SK-N-SH treated with all-trans-retinoic acid at 6 μM for 48 hours (cell line): ENCODE results near the gene IQCH.

ENCODE experiments used
- ATAC-seq: fragments of 200-7000 bp; cut with Tn5 transposase; 3 replicates; pipeline ENCODE4 v1.9.1; 2020; ENCODE audit warnings: mild to moderate bottlenecking, moderate library complexity
- ARNTL ChIP-seq: fragments of 450-650 bp; formaldehyde crosslinking; IDR thresholded peaks from 2 replicates; pipeline ENCODE4 v1.5.0; 2020; ENCODE audit warnings: low read depth, mild to moderate bottlenecking, moderate library complexity, borderline replicate concordance
- BACH2 ChIP-seq: fragments of 250-450 bp; sonication (Bioruptor Pico); IDR thresholded peaks from 2 replicates; pipeline ENCODE4 v1.9.0; 2021; ENCODE audit warnings: mild to moderate bottlenecking, borderline replicate concordance
- CREB5 ChIP-seq: fragments of 250-450 bp; sonication (Bioruptor Pico); IDR thresholded peaks from 2 replicates; pipeline ENCODE4 v1.5.1; 2020; ENCODE audit warnings: low read depth, mild to moderate bottlenecking, moderate library complexity
- CSDC2 ChIP-seq: fragments of 250-450 bp; sonication (Bioruptor Pico); IDR thresholded peaks from 2 replicates; pipeline ENCODE4 v1.5.0; 2020; ENCODE audit warnings: mild to moderate bottlenecking, moderate library complexity
- ESRRG ChIP-seq: fragments of 250-450 bp; sonication (Bioruptor Pico); IDR thresholded peaks from 2 replicates; pipeline ENCODE4 v1.6.1; 2021; ENCODE audit warnings: mild to moderate bottlenecking
- ISL1 ChIP-seq: fragments of 250-450 bp; sonication (Bioruptor Pico); IDR thresholded peaks from 2 replicates; pipeline ENCODE4 v2.1.2; 2022; ENCODE audit warnings: mild to moderate bottlenecking, moderate library complexity
- OSR1 ChIP-seq: fragments of 250-450 bp; sonication (Bioruptor Pico); IDR thresholded peaks from 2 replicates; pipeline ENCODE4 v1.8.0; 2022; ENCODE audit warnings: moderate library complexity, mild to moderate bottlenecking, inconsistent platforms
- PATZ1 ChIP-seq: fragments of 250-450 bp; sonication (Bioruptor Pico); IDR thresholded peaks from 2 replicates; pipeline ENCODE4 v1.8.0; 2020; ENCODE audit warnings: mild to moderate bottlenecking, moderate library complexity, borderline replicate concordance
- POU6F1 ChIP-seq: fragments of 250-450 bp; sonication (Bioruptor Pico); IDR thresholded peaks from 2 replicates; pipeline ENCODE4 v1.8.0; 2021; ENCODE audit warnings: low read depth, mild to moderate bottlenecking, moderate library complexity, borderline replicate concordance
- PPARA ChIP-seq: fragments of 250-450 bp; sonication (Bioruptor Pico); IDR thresholded peaks from 2 replicates; pipeline ENCODE4 v1.5.0; 2020; ENCODE audit warnings: mild to moderate bottlenecking, borderline replicate concordance
- RARB ChIP-seq: fragments of 250-450 bp; sonication (Bioruptor Pico); IDR thresholded peaks from 2 replicates; pipeline ENCODE4 v1.8.0; 2021; ENCODE audit warnings: mild to moderate bottlenecking, moderate library complexity
- TCF4 ChIP-seq: fragments of 250-450 bp; sonication (Bioruptor Pico); IDR thresholded peaks from 2 replicates; pipeline ENCODE4 v1.8.0; 2021; ENCODE audit warnings: mild to moderate bottlenecking, moderate library complexity, borderline replicate concordance
- TOX ChIP-seq: fragments of 250-450 bp; sonication (Bioruptor Pico); IDR thresholded peaks from 2 replicates; pipeline ENCODE4 v1.8.0; 2021; ENCODE audit warnings: mild to moderate bottlenecking, moderate library complexity, borderline replicate concordance
- ZC3H10 ChIP-seq: fragments of 250-450 bp; sonication (Bioruptor Pico); IDR thresholded peaks from 2 replicates; pipeline ENCODE4 v1.5.1; 2021; ENCODE audit warnings: mild to moderate bottlenecking, moderate library complexity
- ZFP3 ChIP-seq: fragments of 250-450 bp; sonication (Bioruptor Pico); IDR thresholded peaks from 2 replicates; pipeline ENCODE4 v1.5.0; 2020; ENCODE audit warnings: mild to moderate bottlenecking, moderate library complexity
- ZFP30 ChIP-seq: fragments of 450-650 bp; formaldehyde crosslinking; IDR thresholded peaks from 2 replicates; pipeline ENCODE4 v1.5.0; 2022; ENCODE audit warnings: mild to moderate bottlenecking, moderate library complexity
- ZNF565 ChIP-seq: fragments of 450-650 bp; formaldehyde crosslinking; conservative IDR thresholded peaks from 2 replicates; pipeline ENCODE4 v1.5.0; 2020; ENCODE audit warnings: low read depth, mild to moderate bottlenecking, moderate library complexity
- ZNF70 ChIP-seq: fragments of 450-650 bp; formaldehyde crosslinking; IDR thresholded peaks from 2 replicates; pipeline ENCODE4 v1.5.0; 2020; ENCODE audit warnings: mild to moderate bottlenecking, moderate library complexity
- ZNF8 ChIP-seq: fragments of 450-650 bp; formaldehyde crosslinking; IDR thresholded peaks from 2 replicates; pipeline ENCODE4 v1.5.0; 2020; ENCODE audit warnings: mild to moderate bottlenecking, moderate library complexity

Gene IQCH

GRCh38 chr15:67349634-67350033 lies 95.0 kb downstream of the IQCH start:
- TF ChIP-seq TCF4 (CRISPR knock-in tag), result no peak
- TF ChIP-seq ZC3H10 (CRISPR knock-in tag), result no peak
- TF ChIP-seq CREB5 (CRISPR knock-in tag), result no peak
- no peak for TF ChIP-seq ZFP30 (CRISPR knock-in tag)
- no peak for TF ChIP-seq ISL1 (CRISPR knock-in tag)
- TF ChIP-seq OSR1 (CRISPR knock-in tag), result no peak
- TF ChIP-seq ZFP3 (CRISPR knock-in tag), result no peak
- TF ChIP-seq PATZ1 (CRISPR knock-in tag), result no peak
- no peak for TF ChIP-seq ZNF565 (CRISPR knock-in tag)
- TF ChIP-seq, all 23 proteins: peak for 0
- ATAC-seq, result no peak

- TF ChIP-seq OSR1 (CRISPR knock-in tag), result no peak
- TF ChIP-seq ZNF565 (CRISPR knock-in tag), result no peak
- no peak for TF ChIP-seq CSDC2 (CRISPR knock-in tag)
- ATAC-seq, result no peak
Observed at GRCh38 chr15:67350042-67350441, 95.5 kb downstream of the IQCH start.

GRCh38 chr15:67358391-67358790 lies 103.8 kb downstream of the IQCH start:
- no peak for ATAC-seq
- TF ChIP-seq CREB5 (CRISPR knock-in tag) (no peak), ZC3H10 (CRISPR knock-in tag) (no peak), ZFP3 (CRISPR knock-in tag) (no peak), ZNF70 (CRISPR knock-in tag) (no peak), ESRRG (CRISPR knock-in tag) (no peak), BACH2 (CRISPR knock-in tag) (no peak)
- TF ChIP-seq, all 23 proteins: peak for 0

- TF ChIP-seq ZNF565 (CRISPR knock-in tag), result no peak
- TF ChIP-seq OSR1 (CRISPR knock-in tag), result no peak
- TF ChIP-seq ZNF8 (CRISPR knock-in tag), result no peak
- TF ChIP-seq CREB5 (CRISPR knock-in tag), result no peak
- TF ChIP-seq ARNTL (CRISPR knock-in tag), result no peak
- no peak for TF ChIP-seq RARB (CRISPR knock-in tag)
- no peak for TF ChIP-seq PPARA (CRISPR knock-in tag)
- no peak for ATAC-seq
Observed at GRCh38 chr15:67358812-67359211, 104.2 kb downstream of the IQCH start.

- ATAC-seq, result no peak
- TF ChIP-seq PPARA (CRISPR knock-in tag), result no peak
- TF ChIP-seq ISL1 (CRISPR knock-in tag), result no peak
- TF ChIP-seq TOX (CRISPR knock-in tag), result no peak
- TF ChIP-seq BACH2 (CRISPR knock-in tag), result no peak
- TF ChIP-seq ZNF565 (CRISPR knock-in tag), result no peak
- no peak for TF ChIP-seq POU6F1 (CRISPR knock-in tag)
- no peak for TF ChIP-seq ZNF70 (CRISPR knock-in tag)
- no peak for TF ChIP-seq ZFP30 (CRISPR knock-in tag)
- TF ChIP-seq, all 23 proteins: peak for 0
Observed at GRCh38 chr15:67359431-67360079, 105.0 kb downstream of the IQCH start.
